ENCODE measurements around the gene ERBB2. TPM values are rescaled to one million over a fixed set of nuclear protein-coding genes. Genes with fewer than 3 reads are reported as not detected.

The ERBB2 gene
- total and polyA plus RNA-seq, 2 of the 8 experiments (the other 6 are each of a cell fraction or from before 2014, with no cell fraction given) = 183 to 394 TPM

DNA sequence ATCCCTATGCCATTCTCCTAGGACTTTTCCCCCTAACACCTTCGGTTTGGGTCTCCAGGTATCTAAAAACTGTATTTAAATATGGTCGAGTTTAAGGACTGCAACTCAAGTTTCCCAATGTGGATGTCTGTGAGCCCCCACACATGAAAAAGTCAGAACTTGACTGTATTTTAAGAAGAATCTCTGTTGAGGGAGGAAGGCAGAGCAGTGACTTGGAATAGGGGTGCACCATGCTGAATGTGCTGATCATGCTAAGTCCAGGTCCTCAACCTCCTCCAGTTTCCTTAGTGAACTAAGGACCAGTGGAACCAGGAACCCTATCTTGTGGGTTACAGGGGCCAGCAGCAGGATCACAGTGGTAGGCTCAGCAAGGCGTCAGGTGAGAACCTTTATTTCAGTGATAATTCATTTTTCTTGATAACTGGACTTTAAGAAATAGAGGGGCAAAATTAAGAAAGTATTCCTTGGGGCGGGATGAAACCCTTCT is 57.4 kb downstream of the ERBB2 start:
- H3K23ac ChIP-seq (ENCODE audit: insufficient read length) = no peak overlapping the region
- POLR2A ChIA-PET (ENCODE audit: partially characterized antibody) = no interaction called here
- no peak overlapping the region for H2BK20ac ChIP-seq (ENCODE audit: low read length)
- no peak overlapping the region for H3K9ac ChIP-seq (replicated peaks in 1 of 4; ENCODE audit: extremely low read depth in 1 of 4, low read depth in 3 of 4, low read length in 3 of 4)
- H2BK120ac ChIP-seq (replicated peaks; ENCODE audit: low read depth, low read length) = no peak overlapping the region
- no peak overlapping the region for H2BK15ac ChIP-seq (ENCODE audit: low read length)
- 85% methylated on average over 4 of the region's 4 CpGs; no CpG with 5 or more reads in 1 of the 2 experiments for WGBS, 2 experiments (ENCODE audit: extremely low coverage in 1 of 2, insufficient coverage in 1 of 2, insufficient read length in 1 of 2, insufficient replicate concordance in 2 of 2, low coverage in 1 of 2, low lambda C conversion rate in 2 of 2, missing lambda C conversion rate in 1 of 2)
- no peak overlapping the region for H3K4me2 ChIP-seq (ENCODE audit: insufficient read depth in 1 of 2, low read depth in 2 of 2, low read length in 2 of 2)
- FAIRE-seq = no peak
- no peak for DNase-seq (ENCODE audit: low read depth in 1 of 2, low spot score in 2 of 2)
- no peaks in the 10 kb centered on the region for H3K9me3 ChIP-seq (ENCODE audit: insufficient read depth in 2 of 2, low read depth in 1 of 2, low read length in 1 of 2)
- no peak overlapping the region for H3K4ac ChIP-seq (replicated peaks; ENCODE audit: insufficient read length, low read depth, low read length)
- H3K36me3 ChIP-seq (ENCODE audit: control insufficient read depth in 2 of 4, insufficient read depth in 4 of 4, low read length in 3 of 4) = no peaks in the 10 kb centered on the region
- H2BK12ac ChIP-seq (ENCODE audit: low read depth, low read length) = no peak overlapping the region
- no peak overlapping the region for H2AFZ ChIP-seq (ENCODE audit: low read length)
- no peaks in the 10 kb centered on the region for H4K20me1 ChIP-seq (replicated peaks in 1 of 2; ENCODE audit: control insufficient read depth in 1 of 2, insufficient read depth in 2 of 2, low read length in 2 of 2)
- no peak overlapping the region for H2AK5ac ChIP-seq (ENCODE audit: low read depth, low read length)
- CTCF ChIA-PET (ENCODE audit: partially characterized antibody) = interaction anchor here (1.1 to 8.2 kb wide), 4 partner anchors 28 to 136 kb away, joined by 3 to 102 read pairs (median 8); no protein-coding TSS in a partner anchor
- H3K79me1 ChIP-seq (ENCODE audit: low read depth, low read length) = no peaks in the 10 kb centered on the region; the same call in 1 of the 2 replicates
- no peak overlapping the region for H4K5ac ChIP-seq (ENCODE audit: insufficient read length, low read depth, low read length)
- no peaks in the 10 kb centered on the region for H3K79me2 ChIP-seq (ENCODE audit: control insufficient read depth in 1 of 2, insufficient read depth in 2 of 2, low read length in 2 of 2)
- H3K23me2 ChIP-seq (ENCODE audit: low read depth, low read length) = peaks cover 10% of the 10 kb centered on the region; the same call in 1 of the 2 replicates
- H3K27ac ChIP-seq (ENCODE audit: low read depth, low read length) = no peak overlapping the region
- no peak overlapping the region for H4K91ac ChIP-seq (replicated peaks; ENCODE audit: insufficient read length, low read length)
- no peak overlapping the region for H2BK5ac ChIP-seq (ENCODE audit: low read depth, low read length)
- H3K4me1 ChIP-seq (replicated peaks in 1 of 4; ENCODE audit: control insufficient read depth in 3 of 4, insufficient read depth in 4 of 4, low read length in 3 of 4) = peaks cover 8 to 15% (median 12%) of the 10 kb centered on the region in 4 experiments
- no peak overlapping the region for H3K56ac ChIP-seq (replicated peaks; ENCODE audit: insufficient read length, low read depth, low read length)
- no peak overlapping the region for H4K8ac ChIP-seq (ENCODE audit: extremely low read depth, insufficient read depth, low read length)
- no peak overlapping the region for H3K14ac ChIP-seq (ENCODE audit: insufficient read length)
- peaks cover 0 to 3% (median 2%) of the 10 kb centered on the region in 4 experiments; a peak in 2 of 7 replicates for H3K27me3 ChIP-seq (replicated peaks in 1 of 4; ENCODE audit: control insufficient read depth in 3 of 4, extremely low read depth in 1 of 4, insufficient read depth in 3 of 4, low read length in 3 of 4)
- H3K18ac ChIP-seq (ENCODE audit: extremely low read depth, low read length) = no peak overlapping the region
- H3K4me3 ChIP-seq (ENCODE audit: extremely low read depth in 1 of 4, insufficient read depth in 2 of 4, low read depth in 3 of 4, low read length in 4 of 4) = no peak overlapping the region
- TF ChIP-seq RBBP5 (IDR thresholded peaks at IDR 0.05; ENCODE audit: borderline replicate concordance, low read depth, low read length) (no peak), BRCA1 (IDR thresholded peaks at IDR 0.05; ENCODE audit: low read depth, low read length) (no peak), GTF2F1 (IDR thresholded peaks at IDR 0.05; ENCODE audit: borderline replicate concordance, low read depth, low read length) (no peak), RAD21 (IDR thresholded peaks at IDR 0.05 in 1 of 2, conservative IDR thresholded peaks at IDR 0.05 in 1 of 2; ENCODE audit: low read depth in 2 of 2, low read length in 2 of 2) (no peak), CTBP2 (IDR thresholded peaks at IDR 0.05; ENCODE audit: borderline replicate concordance, insufficient read depth, insufficient read length, low read length) (no peak), KDM4A (IDR thresholded peaks at IDR 0.05; ENCODE audit: low read depth, low read length, severe bottlenecking) (no peak), NRF1 (IDR thresholded peaks at IDR 0.05; ENCODE audit: low read depth, low read length) (no peak), KDM5A (IDR thresholded peaks at IDR 0.05; ENCODE audit: low read length) (no peak)
- TF ChIP-seq, protein P1, sequence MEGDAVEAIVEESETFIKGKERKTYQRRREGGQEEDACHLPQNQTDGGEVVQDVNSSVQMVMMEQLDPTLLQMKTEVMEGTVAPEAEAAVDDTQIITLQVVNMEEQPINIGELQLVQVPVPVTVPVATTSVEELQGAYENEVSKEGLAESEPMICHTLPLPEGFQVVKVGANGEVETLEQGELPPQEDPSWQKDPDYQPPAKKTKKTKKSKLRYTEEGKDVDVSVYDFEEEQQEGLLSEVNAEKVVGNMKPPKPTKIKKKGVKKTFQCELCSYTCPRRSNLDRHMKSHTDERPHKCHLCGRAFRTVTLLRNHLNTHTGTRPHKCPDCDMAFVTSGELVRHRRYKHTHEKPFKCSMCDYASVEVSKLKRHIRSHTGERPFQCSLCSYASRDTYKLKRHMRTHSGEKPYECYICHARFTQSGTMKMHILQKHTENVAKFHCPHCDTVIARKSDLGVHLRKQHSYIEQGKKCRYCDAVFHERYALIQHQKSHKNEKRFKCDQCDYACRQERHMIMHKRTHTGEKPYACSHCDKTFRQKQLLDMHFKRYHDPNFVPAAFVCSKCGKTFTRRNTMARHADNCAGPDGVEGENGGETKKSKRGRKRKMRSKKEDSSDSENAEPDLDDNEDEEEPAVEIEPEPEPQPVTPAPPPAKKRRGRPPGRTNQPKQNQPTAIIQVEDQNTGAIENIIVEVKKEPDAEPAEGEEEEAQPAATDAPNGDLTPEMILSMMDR (IDR thresholded peaks at IDR 0.05; ENCODE audit: control extremely low read depth in 1 of 3, insufficient read depth in 1 of 3, low read depth in 1 of 3, low read length in 3 of 3) = no peak
- TF ChIP-seq, protein P2, sequence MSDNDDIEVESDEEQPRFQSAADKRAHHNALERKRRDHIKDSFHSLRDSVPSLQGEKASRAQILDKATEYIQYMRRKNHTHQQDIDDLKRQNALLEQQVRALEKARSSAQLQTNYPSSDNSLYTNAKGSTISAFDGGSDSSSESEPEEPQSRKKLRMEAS (IDR thresholded peaks at IDR 0.05) = no peak
